ENCODE results near the gene ZNF74.

DNA sequence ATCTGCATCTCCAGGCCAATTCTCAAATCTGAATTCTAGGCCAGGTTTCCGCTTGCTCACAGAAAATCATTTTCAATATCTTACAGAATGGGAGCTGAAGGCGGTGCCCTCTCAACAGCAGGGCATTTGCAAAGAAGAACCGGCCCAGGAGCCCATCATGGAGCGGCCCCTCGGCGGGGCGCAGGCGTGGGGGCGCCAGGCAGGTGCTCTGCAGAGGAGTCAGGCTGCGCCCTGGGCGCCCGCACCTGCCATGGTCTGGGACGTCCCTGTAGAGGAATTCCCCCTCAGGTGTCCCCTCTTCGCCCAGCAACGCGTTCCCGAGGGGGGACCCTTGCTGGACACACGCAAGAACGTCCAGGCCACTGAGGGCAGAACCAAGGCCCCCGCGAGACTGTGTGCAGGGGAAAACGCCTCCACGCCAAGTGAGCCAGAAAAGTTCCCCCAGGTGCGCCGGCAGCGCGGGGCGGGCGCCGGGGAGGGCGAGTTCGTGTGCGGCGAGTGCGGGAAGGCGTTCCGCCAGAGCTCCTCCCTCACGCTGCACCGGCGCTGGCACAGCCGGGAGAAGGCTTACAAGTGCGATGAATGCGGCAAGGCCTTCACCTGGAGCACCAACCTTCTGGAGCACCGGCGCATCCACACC, 11.5 kb downstream of the ZNF74 start:
- TF ChIP-seq, protein P1, sequence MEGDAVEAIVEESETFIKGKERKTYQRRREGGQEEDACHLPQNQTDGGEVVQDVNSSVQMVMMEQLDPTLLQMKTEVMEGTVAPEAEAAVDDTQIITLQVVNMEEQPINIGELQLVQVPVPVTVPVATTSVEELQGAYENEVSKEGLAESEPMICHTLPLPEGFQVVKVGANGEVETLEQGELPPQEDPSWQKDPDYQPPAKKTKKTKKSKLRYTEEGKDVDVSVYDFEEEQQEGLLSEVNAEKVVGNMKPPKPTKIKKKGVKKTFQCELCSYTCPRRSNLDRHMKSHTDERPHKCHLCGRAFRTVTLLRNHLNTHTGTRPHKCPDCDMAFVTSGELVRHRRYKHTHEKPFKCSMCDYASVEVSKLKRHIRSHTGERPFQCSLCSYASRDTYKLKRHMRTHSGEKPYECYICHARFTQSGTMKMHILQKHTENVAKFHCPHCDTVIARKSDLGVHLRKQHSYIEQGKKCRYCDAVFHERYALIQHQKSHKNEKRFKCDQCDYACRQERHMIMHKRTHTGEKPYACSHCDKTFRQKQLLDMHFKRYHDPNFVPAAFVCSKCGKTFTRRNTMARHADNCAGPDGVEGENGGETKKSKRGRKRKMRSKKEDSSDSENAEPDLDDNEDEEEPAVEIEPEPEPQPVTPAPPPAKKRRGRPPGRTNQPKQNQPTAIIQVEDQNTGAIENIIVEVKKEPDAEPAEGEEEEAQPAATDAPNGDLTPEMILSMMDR (IDR thresholded peaks at IDR 0.05) = no peak
- TF ChIP-seq POLR2A (IDR thresholded peaks at IDR 0.05) = no peak
